HepG2 (cell line): ENCODE results near the gene GRIK5. TPM values are rescaled to one million over a fixed set of nuclear protein-coding genes. Genes with fewer than 3 reads are reported as not detected.

Source experiments
- BRCA1 ChIP-seq: sonication (generic); formaldehyde crosslinking; IDR thresholded peaks from 2 replicates; pipeline ENCODE4 v1.4.0; 2020; ENCODE audit warnings: missing genetic modification reagents
- CHCHD3 ChIP-seq: sonication (generic); formaldehyde crosslinking; IDR thresholded peaks from 2 replicates; pipeline ENCODE4 v1.8.0; 2022; ENCODE audit warnings: mild to moderate bottlenecking, missing genetic modification reagents, moderate library complexity
- NKX3-1 ChIP-seq: sonication (generic); formaldehyde crosslinking; IDR thresholded peaks from 2 replicates; pipeline ENCODE4 v1.5.0; 2020; ENCODE audit warnings: missing genetic modification reagents
- PLRG1 ChIP-seq: fragments of 450-650 bp; conservative IDR thresholded peaks from 2 replicates; pipeline ENCODE4 v1.6.1; 2016
- YEATS4 ChIP-seq: sonication (generic); formaldehyde crosslinking; IDR thresholded peaks from 2 replicates; pipeline ENCODE4 v1.4.0; 2020; ENCODE audit warnings: missing genetic modification reagents, borderline replicate concordance
- ZNF333 ChIP-seq: sonication (generic); formaldehyde crosslinking; IDR thresholded peaks from 2 replicates; pipeline ENCODE4 v1.4.0; 2020; ENCODE audit warnings: mild to moderate bottlenecking, missing genetic modification reagents, borderline replicate concordance
- ZNF34 ChIP-seq: sonication (generic); formaldehyde crosslinking; IDR thresholded peaks from 2 replicates; pipeline ENCODE4 v1.4.0; 2020; ENCODE audit warnings: mild to moderate bottlenecking, missing genetic modification reagents, borderline replicate concordance
- ZNF720 ChIP-seq: sonication (generic); formaldehyde crosslinking; IDR thresholded peaks from 2 replicates; pipeline ENCODE4 v1.4.0; 2020; ENCODE audit warnings: missing genetic modification reagents
- ZSCAN20 ChIP-seq: sonication (generic); formaldehyde crosslinking; IDR thresholded peaks from 2 replicates; pipeline ENCODE4 v1.4.0; 2020; ENCODE audit warnings: missing genetic modification reagents, mild to moderate bottlenecking, borderline replicate concordance
- polyA plus RNA-seq, 8 experiments: library from polyadenylated mRNA; depleted of rRNA in 3 of 8; stranded (reverse) in 7 of 8; unstranded in 1 of 8; fragments of >200 nt; fragmentation: Illumina TruSeq in 4 of 8; extraction: Trizol in 4 of 8; gene quantifications; 2 replicates each; pipeline versions ENCODE4 v1.2.1 to v1.2.3, GENCODE V29; 2011 to 2016; ENCODE audit warnings: low read depth in 4 of 8, missing spikeins in 1 of 8, mixed read lengths in 1 of 8; ENCODE audit not compliant: insufficient read depth in 1 of 8
- total RNA-seq, 5 experiments: library from RNA; depleted of rRNA; stranded (reverse); fragments of >200 nt; fragmentation: Illumina TruSeq; extraction: Trizol; gene quantifications; 2 replicates each; pipeline ENCODE4 v1.2.3, GENCODE V29; 2016; ENCODE audit warnings: low read depth in 1 of 5
- TF ChIP-seq, protein P1 (sequence below): sonication (generic); formaldehyde crosslinking; IDR thresholded peaks from 2 replicates; pipeline ENCODE4 v1.4.0; 2020; ENCODE audit warnings: missing genetic modification reagents, borderline replicate concordance
- TF ChIP-seq, protein P2 (sequence below): sonication (generic); formaldehyde crosslinking; IDR thresholded peaks from 2 replicates; pipeline ENCODE4 v1.8.0; 2022; ENCODE audit warnings: mild to moderate bottlenecking, missing genetic modification reagents, borderline replicate concordance
- TF ChIP-seq, protein P3 (sequence below): sonication (generic); formaldehyde crosslinking; IDR thresholded peaks from 2 replicates; pipeline ENCODE4 v1.5.1; 2020; ENCODE audit warnings: missing genetic modification reagents, mild to moderate bottlenecking, borderline replicate concordance
- TF ChIP-seq, protein P4 (sequence below): sonication (generic); formaldehyde crosslinking; conservative IDR thresholded peaks from 2 replicates; pipeline ENCODE4 v1.4.0; 2020; ENCODE audit warnings: missing genetic modification reagents
- TF ChIP-seq, protein P5 (sequence below): sonication (generic); formaldehyde crosslinking; IDR thresholded peaks from 2 replicates; pipeline ENCODE4 v1.5.1; 2020; ENCODE audit warnings: mild to moderate bottlenecking, missing genetic modification reagents, borderline replicate concordance

GRIK5 gene
- total and polyA plus RNA-seq, 2 of the 13 experiments (the other 11 are each of a cell fraction or from before 2014, with no cell fraction given), result not detected

DNA sequence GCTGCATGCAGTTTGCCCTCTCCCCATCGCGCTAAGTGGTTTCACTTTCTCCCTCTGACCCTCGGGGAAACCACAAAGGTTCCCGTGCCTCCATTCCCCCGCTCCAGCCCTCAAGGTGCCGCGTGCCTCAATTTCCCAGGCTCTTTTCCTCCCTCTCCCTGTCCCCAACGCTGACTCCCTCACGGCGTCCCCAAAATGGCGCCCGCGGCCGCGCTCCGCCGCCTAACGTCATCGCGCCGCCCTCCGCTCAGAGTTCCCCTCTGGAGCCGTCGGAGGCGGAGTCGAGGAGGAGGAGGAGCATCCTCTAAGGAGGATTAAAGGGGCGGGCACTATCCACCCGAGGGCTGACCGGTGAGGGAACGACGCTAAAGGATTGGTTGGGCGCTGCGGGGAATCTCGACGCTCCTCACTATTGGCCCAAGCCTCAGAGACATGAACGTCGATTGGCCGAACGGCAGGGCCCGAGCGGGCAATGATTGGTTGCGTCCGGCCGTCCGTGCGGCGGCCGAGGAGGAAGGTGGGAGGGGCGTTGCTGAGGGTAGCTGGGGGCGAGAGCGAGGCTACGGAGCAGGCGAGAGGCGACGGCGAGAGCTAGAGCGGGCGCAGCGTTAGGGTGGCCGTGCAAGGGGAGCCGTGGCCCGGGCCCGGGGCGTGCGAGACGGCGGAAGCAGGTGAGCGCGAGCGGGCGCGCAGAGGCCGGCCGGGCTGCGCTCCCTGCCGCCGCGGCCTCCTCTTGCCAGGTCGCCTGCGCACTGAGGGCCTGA is 5.8 kb upstream of the GRIK5 start, which contains the start of gene ZNF574 (continued):
- TF ChIP-seq, protein P1, sequence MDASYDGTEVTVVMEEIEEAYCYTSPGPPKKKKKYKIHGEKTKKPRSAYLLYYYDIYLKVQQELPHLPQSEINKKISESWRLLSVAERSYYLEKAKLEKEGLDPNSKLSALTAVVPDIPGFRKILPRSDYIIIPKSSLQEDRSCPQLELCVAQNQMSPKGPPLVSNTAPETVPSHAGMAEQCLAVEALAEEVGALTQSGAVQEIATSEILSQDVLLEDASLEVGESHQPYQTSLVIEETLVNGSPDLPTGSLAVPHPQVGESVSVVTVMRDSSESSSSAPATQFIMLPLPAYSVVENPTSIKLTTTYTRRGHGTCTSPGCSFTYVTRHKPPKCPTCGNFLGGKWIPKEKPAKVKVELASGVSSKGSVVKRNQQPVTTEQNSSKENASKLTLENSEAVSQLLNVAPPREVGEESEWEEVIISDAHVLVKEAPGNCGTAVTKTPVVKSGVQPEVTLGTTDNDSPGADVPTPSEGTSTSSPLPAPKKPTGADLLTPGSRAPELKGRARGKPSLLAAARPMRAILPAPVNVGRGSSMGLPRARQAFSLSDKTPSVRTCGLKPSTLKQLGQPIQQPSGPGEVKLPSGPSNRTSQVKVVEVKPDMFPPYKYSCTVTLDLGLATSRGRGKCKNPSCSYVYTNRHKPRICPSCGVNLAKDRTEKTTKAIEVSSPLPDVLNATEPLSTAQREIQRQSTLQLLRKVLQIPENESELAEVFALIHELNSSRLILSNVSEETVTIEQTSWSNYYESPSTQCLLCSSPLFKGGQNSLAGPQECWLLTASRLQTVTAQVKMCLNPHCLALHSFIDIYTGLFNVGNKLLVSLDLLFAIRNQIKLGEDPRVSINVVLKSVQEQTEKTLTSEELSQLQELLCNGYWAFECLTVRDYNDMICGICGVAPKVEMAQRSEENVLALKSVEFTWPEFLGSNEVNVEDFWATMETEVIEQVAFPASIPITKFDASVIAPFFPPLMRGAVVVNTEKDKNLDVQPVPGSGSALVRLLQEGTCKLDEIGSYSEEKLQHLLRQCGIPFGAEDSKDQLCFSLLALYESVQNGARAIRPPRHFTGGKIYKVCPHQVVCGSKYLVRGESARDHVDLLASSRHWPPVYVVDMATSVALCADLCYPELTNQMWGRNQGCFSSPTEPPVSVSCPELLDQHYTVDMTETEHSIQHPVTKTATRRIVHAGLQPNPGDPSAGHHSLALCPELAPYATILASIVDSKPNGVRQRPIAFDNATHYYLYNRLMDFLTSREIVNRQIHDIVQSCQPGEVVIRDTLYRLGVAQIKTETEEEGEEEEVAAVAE (CRISPR knock-in tag), result no peak
- TF ChIP-seq, protein P2, sequence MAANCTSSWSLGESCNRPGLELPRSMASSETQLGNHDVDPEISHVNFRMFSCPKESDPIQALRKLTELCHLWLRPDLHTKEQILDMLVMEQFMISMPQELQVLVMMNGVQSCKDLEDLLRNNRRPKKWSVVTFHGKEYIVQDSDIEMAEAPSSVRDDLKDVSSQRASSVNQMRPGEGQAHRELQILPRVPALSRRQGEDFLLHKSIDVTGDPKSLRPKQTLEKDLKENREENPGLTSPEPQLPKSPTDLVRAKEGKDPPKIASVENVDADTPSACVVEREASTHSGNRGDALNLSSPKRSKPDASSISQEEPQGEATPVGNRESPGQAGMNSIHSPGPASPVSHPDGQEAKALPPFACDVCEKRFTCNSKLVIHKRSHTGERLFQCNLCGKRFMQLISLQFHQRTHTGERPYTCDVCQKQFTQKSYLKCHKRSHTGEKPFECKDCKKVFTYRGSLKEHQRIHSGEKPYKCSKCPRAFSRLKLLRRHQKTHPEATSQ, result no peak
- TF ChIP-seq PLRG1 (no peak), ZNF333 (CRISPR knock-in tag) (no peak), NKX3-1 (CRISPR knock-in tag) (no peak), CHCHD3 (CRISPR knock-in tag) (0 out of 2 replicates have a peak, but pooled peaks have one; percentile 50), BRCA1 (CRISPR knock-in tag) (no peak), ZNF720 (CRISPR knock-in tag) (no peak), ZSCAN20 (no peak), YEATS4 (CRISPR knock-in tag) (peak; percentile 90), ZNF34 (CRISPR knock-in tag) (peak; percentile 80)
- TF ChIP-seq, protein P3, sequence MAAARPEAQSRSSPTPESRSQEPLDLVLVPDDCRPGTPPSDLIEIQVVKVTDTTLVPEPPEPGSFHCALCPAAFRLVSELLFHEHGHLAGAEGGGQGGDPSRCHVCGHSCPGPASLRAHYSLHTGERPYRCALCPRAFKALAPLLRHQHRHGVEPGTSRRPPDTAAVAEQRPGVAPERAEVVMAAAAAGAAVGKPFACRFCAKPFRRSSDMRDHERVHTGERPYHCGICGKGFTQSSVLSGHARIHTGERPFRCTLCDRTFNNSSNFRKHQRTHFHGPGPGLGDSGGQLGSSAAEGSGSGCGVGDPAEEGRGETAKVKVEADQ (CRISPR knock-in tag), result no peak
- TF ChIP-seq, protein P4, sequence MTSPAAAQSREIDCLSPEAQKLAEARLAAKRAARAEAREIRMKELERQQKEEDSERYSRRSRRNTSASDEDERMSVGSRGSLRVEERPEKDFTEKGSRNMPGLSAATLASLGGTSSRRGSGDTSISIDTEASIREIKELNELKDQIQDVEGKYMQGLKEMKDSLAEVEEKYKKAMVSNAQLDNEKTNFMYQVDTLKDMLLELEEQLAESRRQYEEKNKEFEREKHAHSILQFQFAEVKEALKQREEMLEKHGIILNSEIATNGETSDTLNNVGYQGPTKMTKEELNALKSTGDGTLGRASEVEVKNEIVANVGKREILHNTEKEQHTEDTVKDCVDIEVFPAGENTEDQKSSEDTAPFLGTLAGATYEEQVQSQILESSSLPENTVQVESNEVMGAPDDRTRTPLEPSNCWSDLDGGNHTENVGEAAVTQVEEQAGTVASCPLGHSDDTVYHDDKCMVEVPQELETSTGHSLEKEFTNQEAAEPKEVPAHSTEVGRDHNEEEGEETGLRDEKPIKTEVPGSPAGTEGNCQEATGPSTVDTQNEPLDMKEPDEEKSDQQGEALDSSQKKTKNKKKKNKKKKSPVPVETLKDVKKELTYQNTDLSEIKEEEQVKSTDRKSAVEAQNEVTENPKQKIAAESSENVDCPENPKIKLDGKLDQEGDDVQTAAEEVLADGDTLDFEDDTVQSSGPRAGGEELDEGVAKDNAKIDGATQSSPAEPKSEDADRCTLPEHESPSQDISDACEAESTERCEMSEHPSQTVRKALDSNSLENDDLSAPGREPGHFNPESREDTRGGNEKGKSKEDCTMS, result no peak
- TF ChIP-seq, protein P5, sequence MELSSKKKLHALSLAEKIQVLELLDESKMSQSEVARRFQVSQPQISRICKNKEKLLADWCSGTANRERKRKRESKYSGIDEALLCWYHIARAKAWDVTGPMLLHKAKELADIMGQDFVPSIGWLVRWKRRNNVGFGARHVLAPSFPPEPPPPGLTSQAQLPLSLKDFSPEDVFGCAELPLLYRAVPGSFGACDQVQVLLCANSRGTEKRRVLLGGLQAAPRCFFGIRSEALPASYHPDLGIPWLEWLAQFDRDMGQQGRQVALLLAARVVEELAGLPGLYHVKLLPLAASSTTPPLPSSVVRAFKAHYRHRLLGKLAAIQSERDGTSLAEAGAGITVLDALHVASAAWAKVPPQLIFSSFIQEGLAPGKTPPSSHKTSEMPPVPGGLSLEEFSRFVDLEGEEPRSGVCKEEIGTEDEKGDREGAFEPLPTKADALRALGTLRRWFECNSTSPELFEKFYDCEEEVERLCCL (CRISPR knock-in tag), result peak; percentile 72; the same call in 1 of the 2 replicates
